Brain pericyte (primary cell): Measurements from ENCODE around the gene OR5I1.
"Not testable (repeated sequence)": the region's sequence is repeated elsewhere in the genome, so short reads cannot be mapped to it uniquely, and the experiment has no call there.

ENCODE experiments used
- DNase-seq: peaks from one replicate; pipeline ENCODE4 v3.0.0-alpha.2; 2012; ENCODE audit warnings: low read depth, low spot score

Gene OR5I1

GRCh38 chr11:55936300-55936699 lies at the start of gene OR5I1:
OR5I1 (minus strand) TSS chr11:55936400; CDS start chr11:55936400, 0 bp downstream.
- DNase-seq, result no peak

- DNase-seq, result no peak
Observed at GRCh38 chr11:55970935-55971334, 34.7 kb upstream of the OR5I1 start.

GRCh38 chr11:55969845-55970244 lies 33.6 kb upstream of the OR5I1 start, which contains the start of gene OR10AG1:
OR10AG1 (minus strand) TSS chr11:55969945; CDS start chr11:55969907, 38 bp downstream.
- DNase-seq, result no peak

- no peak for DNase-seq
Observed at GRCh38 chr11:55967914-55968313, 31.7 kb upstream of the OR5I1 start.

GRCh38 chr11:55966391-55966790 lies 30.2 kb upstream of the OR5I1 start:
- no peak for DNase-seq

GRCh38 chr11:55956521-55956920 lies 20.3 kb upstream of the OR5I1 start:
- DNase-seq, result no peak

- DNase-seq, result no peak
Observed at GRCh38 chr11:55949330-55949729, 13.1 kb upstream of the OR5I1 start.

GRCh38 chr11:55942785-55943392 lies 6.7 kb upstream of the OR5I1 start:
- no peak for DNase-seq

- no peak for DNase-seq
Observed at GRCh38 chr11:55920537-55920936, 15.7 kb downstream of the OR5I1 start.

- no peak for DNase-seq
Observed at GRCh38 chr11:55914482-55914881, 21.7 kb downstream of the OR5I1 start, which contains the start of gene OR5W2. OR5W2 (minus strand) TSS chr11:55914582; CDS start chr11:55914582, 0 bp downstream.

- DNase-seq, result no peak
Observed at GRCh38 chr11:55902308-55902707, 33.9 kb downstream of the OR5I1 start.

GRCh38 chr11:55895216-55895615 lies 41.0 kb downstream of the OR5I1 start:
- DNase-seq, result no peak

GRCh38 chr11:55885481-55885880 lies 50.7 kb downstream of the OR5I1 start:
- DNase-seq, result not testable (repeated sequence)
